DOHH2 (cell line): ENCODE data around the gene TACC2.

Source experiments
- H3F3A ChIP-seq: fragments of 200-600 bp; sonication (generic), shearing (Covaris generic); 2 replicates; pipeline ENCODE4 v1.6.0; 2016; ENCODE audit warnings: antibody characterized with exemption, mild to moderate bottlenecking; ENCODE audit not compliant: control insufficient read depth, insufficient read depth
- H3K27ac ChIP-seq: fragments of 200-600 bp; sonication (generic); 2 replicates; pipeline ENCODE4 v1.5.1; 2014; ENCODE audit warnings: low read depth, mild to moderate bottlenecking, low read length, moderate library complexity
- H3K27me3 ChIP-seq: fragments of 200-600 bp; sonication (generic); 2 replicates; pipeline ENCODE4 v1.6.1; 2014; ENCODE audit warnings: mild to moderate bottlenecking, low read length, mixed read lengths; ENCODE audit not compliant: control insufficient read depth
- H3K36me3 ChIP-seq: fragments of 200-600 bp; sonication (generic); 2 replicates; pipeline ENCODE4 v1.6.1; 2014; ENCODE audit warnings: mild to moderate bottlenecking, low read length, moderate library complexity, mixed read lengths; ENCODE audit not compliant: control insufficient read depth
- H3K4me1 ChIP-seq: fragments of 200-600 bp; sonication (generic); 2 replicates; pipeline ENCODE4 v1.6.1; 2014; ENCODE audit warnings: mild to moderate bottlenecking, low read length, mixed read lengths; ENCODE audit not compliant: control insufficient read depth
- H3K4me2 ChIP-seq: fragments of 200-600 bp; sonication (generic); 2 replicates; pipeline ENCODE4 v1.6.0; 2014; ENCODE audit warnings: mild to moderate bottlenecking, low read length, moderate library complexity
- H3K4me3 ChIP-seq: fragments of 200-600 bp; sonication (generic); 2 replicates; pipeline ENCODE4 v1.5.1; 2014; ENCODE audit warnings: mild to moderate bottlenecking, low read length, mixed read lengths
- H3K79me2 ChIP-seq: fragments of 200-600 bp; sonication (generic); 2 replicates; pipeline ENCODE4 v1.6.1; 2014; ENCODE audit warnings: mild to moderate bottlenecking, low read length, mixed read lengths; ENCODE audit not compliant: control insufficient read depth
- H3K9me2 ChIP-seq: fragments of 200-600 bp; sonication (generic); replicated peaks from 2 replicates; pipeline ENCODE4 v1.6.1; 2014; ENCODE audit warnings: mild to moderate bottlenecking, low read length, mixed read lengths; ENCODE audit not compliant: control insufficient read depth
- H3K9me3 ChIP-seq: fragments of 200-600 bp; sonication (generic); 2 replicates; pipeline ENCODE4 v1.6.1; 2014; ENCODE audit warnings: antibody characterized with exemption, low read length, mixed read lengths; ENCODE audit not compliant: control insufficient read depth, insufficient read depth
- H4K20me1 ChIP-seq: fragments of 200-600 bp; sonication (generic); 2 replicates; pipeline ENCODE4 v1.6.0; 2014; ENCODE audit warnings: low read depth, mild to moderate bottlenecking, antibody characterized with exemption, low read length, moderate library complexity; ENCODE audit not compliant: control insufficient read depth, insufficient read depth
- CTCF ChIP-seq: fragments of 200-600 bp; sonication (generic); IDR thresholded peaks from one replicate; pipeline ENCODE4 v1.5.1; 2014; ENCODE audit warnings: antibody characterized with exemption, mild to moderate bottlenecking, low read depth, low read length; ENCODE audit not compliant: poor library complexity, severe bottlenecking
- EZH2phosphoT487 ChIP-seq: fragments of 200-600 bp; sonication (generic); IDR thresholded peaks from 2 replicates; pipeline ENCODE4 v1.6.1; 2017; ENCODE audit warnings: borderline replicate concordance, mild to moderate bottlenecking, antibody characterized with exemption, low read length, moderate library complexity, mixed read lengths

The TACC2 gene

GRCh38 chr10:122019414-122019975, 30.5 kb downstream of the TACC2 start:
- H3K36me3 ChIP-seq, result no peaks in the 10 kb centered on the region
- no peak overlapping the region for H3K4me2 ChIP-seq
- no peaks in the 10 kb centered on the region for H3K9me3 ChIP-seq
- H3K4me1 ChIP-seq, result no peaks in the 10 kb centered on the region
- H3K79me2 ChIP-seq, result no peaks in the 10 kb centered on the region
- H3K4me3 ChIP-seq, result no peak overlapping the region
- H3K27me3 ChIP-seq, result peaks cover 4% of the 10 kb centered on the region; the same call in 1 of the 2 replicates
- H3K9me2 ChIP-seq, result no peaks in the 10 kb centered on the region
- H3F3A ChIP-seq, result no peaks in the 10 kb centered on the region
- TF ChIP-seq EZH2phosphoT487 (no peak), CTCF (no peak)
- H3K27ac ChIP-seq, result no peak overlapping the region
- no peaks in the 10 kb centered on the region for H4K20me1 ChIP-seq

DNA sequence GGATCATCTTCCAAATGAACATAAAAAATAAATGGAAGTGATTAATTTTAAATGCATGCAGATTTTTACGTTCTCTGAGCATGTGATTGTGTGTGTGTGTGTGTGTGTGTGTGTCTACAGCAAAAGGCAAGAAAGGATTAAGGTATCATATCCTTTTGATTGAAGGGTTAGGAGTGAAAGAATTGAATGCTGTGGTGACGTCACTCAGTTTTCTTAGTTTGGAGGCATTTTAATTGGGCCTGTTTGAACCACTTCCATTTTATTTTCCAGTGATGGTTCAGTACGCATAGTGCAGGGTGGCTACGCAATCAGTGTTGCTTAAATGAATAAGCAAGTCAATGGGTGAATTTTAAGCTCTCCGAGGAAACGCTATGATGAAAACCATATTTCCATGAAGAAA, 31.3 kb downstream of the TACC2 start:
- H3K4me2 ChIP-seq, result no peak overlapping the region
- no peak for TF ChIP-seq EZH2phosphoT487
- no peak for TF ChIP-seq CTCF
- no peaks in the 10 kb centered on the region for H3K36me3 ChIP-seq
- H3F3A ChIP-seq, result no peaks in the 10 kb centered on the region
- H3K9me2 ChIP-seq, result no peaks in the 10 kb centered on the region
- H4K20me1 ChIP-seq, result no peaks in the 10 kb centered on the region
- H3K27ac ChIP-seq, result no peak overlapping the region
- no peaks in the 10 kb centered on the region for H3K79me2 ChIP-seq
- H3K27me3 ChIP-seq, result peaks cover 4% of the 10 kb centered on the region; the same call in 1 of the 2 replicates
- no peaks in the 10 kb centered on the region for H3K9me3 ChIP-seq
- no peaks in the 10 kb centered on the region for H3K4me1 ChIP-seq
- H3K4me3 ChIP-seq, result no peak overlapping the region

DNA sequence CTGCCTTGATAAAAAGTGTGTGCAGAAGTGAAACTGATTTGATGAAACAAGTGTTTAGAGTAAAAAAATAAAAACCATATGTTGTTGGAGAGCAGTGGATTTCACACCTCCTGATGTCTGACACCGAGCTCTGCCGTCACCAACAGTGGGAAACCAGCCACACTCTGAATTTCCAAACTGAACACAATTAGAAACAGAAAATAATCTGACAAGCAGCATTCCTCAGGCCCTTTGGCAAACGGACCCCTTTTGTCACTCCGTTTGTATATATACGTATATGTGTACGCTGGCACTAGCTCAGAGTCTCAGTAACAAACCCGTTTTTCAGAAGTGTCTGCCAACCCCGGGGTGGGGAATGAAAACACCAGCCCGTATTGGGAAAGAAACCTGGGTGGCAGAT, 32.4 kb downstream of the TACC2 start:
- Histone ChIP-seq H3K4me2 (no peak overlapping the region), H3K36me3 (no peaks in the 10 kb centered on the region), H3K4me3 (no peak overlapping the region), H3F3A (no peaks in the 10 kb centered on the region), H3K4me1 (no peaks in the 10 kb centered on the region), H3K9me2 (no peaks in the 10 kb centered on the region), H3K27ac (no peak overlapping the region), H4K20me1 (no peaks in the 10 kb centered on the region), H3K79me2 (no peaks in the 10 kb centered on the region), H3K27me3 (peaks cover 4% of the 10 kb centered on the region; the same call in 1 of the 2 replicates), H3K9me3 (no peaks in the 10 kb centered on the region)
- TF ChIP-seq EZH2phosphoT487 (no peak), CTCF (no peak)
